Stimulated activated CD4-positive, alpha-beta T cell treated with anti-CD3 and anti-CD28 coated beads, Interleukin-2, amount 100 ng/mL, for 4 hours (primary cell): ENCODE measurements around the gene FGL2.
A peak's percentile ranks its signal among the peaks of the same experiment; 100 is the strongest.
"Not testable (repeated sequence)": the region's sequence is repeated elsewhere in the genome, so short reads cannot be mapped to it uniquely, and the experiment has no call there.

ENCODE experiments used
- DNase-seq: peaks from one replicate; pipeline ENCODE4 v3.0.0-alpha.2; 2020; ENCODE audit warnings: low read depth

The FGL2 gene, protein sequence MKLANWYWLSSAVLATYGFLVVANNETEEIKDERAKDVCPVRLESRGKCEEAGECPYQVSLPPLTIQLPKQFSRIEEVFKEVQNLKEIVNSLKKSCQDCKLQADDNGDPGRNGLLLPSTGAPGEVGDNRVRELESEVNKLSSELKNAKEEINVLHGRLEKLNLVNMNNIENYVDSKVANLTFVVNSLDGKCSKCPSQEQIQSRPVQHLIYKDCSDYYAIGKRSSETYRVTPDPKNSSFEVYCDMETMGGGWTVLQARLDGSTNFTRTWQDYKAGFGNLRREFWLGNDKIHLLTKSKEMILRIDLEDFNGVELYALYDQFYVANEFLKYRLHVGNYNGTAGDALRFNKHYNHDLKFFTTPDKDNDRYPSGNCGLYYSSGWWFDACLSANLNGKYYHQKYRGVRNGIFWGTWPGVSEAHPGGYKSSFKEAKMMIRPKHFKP

DNA sequence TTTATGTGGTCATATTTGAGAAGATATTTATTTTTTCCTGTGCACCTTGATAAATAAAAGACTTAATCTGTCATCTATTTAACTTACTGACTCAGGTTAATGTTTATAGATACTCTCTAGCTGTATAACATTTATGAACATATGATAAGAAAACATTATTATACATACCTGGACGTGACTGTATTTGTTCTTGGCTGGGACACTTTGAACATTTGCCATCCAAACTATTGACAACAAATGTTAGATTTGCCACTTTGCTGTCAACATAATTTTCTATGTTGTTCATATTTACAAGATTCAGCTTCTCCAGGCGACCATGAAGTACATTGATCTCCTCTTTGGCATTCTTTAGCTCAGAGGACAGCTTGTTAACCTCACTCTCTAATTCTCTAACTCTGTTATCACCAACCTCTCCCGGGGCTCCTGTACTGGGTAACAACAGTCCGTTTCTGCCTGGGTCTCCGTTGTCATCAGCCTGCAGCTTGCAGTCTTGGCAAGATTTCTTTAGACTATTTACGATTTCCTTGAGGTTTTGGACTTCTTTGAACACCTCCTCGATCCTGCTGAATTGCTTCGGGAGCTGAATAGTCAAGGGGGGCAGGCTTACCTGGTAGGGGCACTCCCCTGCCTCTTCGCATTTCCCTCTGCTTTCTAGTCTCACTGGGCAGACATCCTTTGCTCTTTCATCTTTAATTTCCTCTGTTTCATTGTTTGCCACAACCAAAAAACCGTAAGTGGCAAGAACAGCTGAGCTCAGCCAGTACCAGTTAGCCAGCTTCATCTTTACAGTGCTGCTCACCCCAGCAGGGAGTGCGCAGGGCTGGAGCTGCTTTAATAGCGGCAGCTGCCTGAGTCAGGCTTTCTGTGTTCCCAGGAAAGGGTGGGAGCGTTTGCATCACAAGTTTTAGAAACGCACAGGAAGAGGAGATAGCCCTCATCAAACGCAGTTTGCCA is at the start of gene FGL2:
TSS of gene FGL2 (minus strand) at position 807 of the 954 bp plus-strand sequence. CDS start at position 781, 26 bp downstream.
- DNase-seq = peak; percentile 18

DNA sequence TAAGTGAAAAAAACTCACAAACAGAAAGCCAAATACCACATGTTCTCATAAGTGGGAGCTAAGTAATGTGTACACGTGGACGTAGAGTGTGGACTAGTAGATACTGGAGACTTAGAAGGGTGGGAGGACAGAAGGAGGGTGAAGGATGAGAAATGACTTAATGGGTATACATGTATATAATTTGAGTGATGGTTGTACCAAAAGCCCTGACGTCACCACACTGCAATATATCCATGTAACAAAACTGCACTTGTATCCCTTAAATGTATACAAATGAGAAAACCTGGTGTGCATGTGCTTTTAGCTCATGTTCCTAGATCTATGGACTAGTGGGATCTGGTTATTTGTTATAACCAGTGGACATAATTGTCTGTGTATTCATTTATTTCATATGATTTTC is 48.5 kb upstream of the FGL2 start:
- no peak for DNase-seq

GRCh38 chr7:77247206-77247850 is 47.7 kb upstream of the FGL2 start:
- DNase-seq = peak; percentile 80

- DNase-seq = no peak
These were observed 46.5 kb upstream of the FGL2 start for GRCh38 chr7:77246026-77246640.

DNA sequence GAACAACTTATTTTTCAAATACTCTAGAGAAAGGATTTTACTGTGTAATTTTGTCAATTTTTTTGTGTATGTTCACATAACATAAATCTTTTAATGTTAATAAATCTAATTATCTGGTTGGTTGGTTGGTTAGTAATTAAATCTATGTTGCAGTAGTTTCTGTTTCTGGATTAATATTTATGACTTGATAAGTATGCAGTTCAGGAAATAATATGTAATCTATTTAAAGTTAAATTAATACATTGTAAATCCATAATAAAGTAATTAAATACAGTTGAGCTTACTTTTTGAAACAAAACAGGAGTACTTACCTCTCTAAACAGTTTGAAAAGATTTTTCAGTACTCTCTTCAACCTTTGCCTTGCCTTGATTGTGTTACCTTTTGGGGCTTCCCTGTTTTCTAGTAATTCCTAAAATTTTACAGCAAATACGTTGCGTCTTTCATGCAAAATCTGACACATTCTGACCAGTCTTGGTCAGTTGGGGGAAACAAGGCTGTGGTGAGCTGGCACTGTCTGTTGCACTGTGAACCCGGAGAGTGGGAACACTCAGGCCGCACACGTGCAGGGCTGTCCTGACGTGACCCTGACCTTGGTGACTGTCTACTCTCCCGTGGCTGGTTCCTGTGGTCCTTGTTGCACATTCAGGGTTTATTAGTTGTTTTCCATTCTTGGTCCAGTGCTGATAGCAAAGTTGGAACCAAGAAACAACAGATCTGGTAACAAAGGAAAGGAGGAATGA is 45.6 kb upstream of the FGL2 start:
- DNase-seq = no peak

- DNase-seq = no peak
These were observed 44.8 kb upstream of the FGL2 start for GRCh38 chr7:77244222-77244934.

DNA sequence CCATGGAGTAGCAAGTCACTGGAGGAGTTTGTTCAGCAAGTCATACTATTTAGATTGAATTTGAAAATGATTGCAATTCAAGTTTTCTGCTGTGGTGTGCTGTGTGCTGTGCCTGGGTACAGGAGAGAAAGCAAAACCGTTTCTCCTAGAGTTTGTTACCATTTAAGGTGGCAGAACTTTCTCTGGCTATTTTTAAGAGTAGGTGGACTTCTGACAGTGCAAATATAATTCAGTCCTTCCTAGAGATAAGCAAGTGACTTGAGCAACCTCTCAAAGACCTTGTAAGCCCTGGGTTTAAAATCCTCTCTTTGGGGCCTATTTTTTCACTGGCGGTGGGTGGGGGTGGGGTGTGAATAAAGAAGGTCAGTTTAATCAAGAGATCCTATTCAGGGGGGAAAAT is 42.9 kb upstream of the FGL2 start:
- no peak for DNase-seq

DNA sequence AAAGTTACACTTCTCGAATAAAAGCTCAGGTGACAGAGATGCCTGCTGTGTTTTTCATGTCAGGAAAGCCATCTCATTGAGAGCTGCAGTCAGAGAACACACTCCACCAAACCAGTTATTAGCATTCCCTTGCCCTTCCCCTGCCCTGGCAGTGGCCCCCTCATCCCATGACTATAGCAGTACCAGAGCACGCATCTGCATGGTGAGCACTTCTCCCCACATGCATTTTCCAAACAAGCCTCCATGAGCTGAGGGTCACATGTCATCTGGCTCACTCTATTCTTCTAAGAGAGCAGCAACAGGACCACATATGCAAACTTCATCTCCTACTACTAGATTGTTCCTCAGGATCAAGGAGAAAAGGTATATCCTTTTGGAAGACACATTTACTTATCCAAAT is 42.4 kb upstream of the FGL2 start:
- no peak for DNase-seq

- no peak for DNase-seq
These were observed 39.9 kb upstream of the FGL2 start for GRCh38 chr7:77239471-77239870.

DNA sequence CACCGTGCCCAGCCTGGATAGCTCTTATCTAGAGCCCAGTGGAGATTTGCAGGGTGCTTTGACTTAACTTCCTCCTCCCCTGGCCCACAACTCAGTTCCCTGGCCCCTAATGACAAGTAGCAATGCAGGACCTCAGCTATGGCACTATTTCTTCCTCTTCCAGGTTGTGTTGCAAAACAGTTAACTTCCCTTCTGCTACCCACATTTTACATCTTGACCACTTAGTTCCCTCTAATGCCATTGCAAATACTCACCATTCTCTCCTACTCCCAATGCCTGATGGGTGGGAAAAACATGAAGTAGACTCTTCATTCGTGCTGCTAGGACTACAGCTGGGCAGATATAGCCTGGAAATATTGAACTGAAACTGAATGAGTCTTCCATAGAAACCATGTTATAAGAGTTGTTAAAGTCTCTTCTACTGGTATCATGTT is 39.1 kb upstream of the FGL2 start:
- DNase-seq = no peak

GRCh38 chr7:77235276-77235675 is 35.7 kb upstream of the FGL2 start:
- no peak for DNase-seq

DNA sequence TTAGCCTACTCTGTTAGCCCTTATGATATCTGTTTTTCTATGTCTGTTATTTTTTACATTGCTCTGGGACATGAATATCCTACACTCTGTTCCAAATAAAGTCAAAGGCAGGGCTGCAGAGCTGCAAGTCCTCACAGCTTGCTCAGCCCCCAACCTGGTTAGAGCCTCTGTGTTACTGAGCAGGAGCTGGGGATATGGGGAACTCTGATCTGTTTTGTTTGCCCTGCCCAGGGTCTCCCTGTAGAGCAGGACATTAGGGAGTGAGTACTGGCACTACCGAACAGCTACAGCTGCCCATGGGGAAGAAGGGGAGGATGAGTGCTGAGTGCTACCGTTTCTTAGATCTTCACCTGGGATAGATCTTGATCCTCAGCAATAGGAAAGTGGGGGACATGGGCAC is 32.8 kb upstream of the FGL2 start:
- DNase-seq = no peak

DNA sequence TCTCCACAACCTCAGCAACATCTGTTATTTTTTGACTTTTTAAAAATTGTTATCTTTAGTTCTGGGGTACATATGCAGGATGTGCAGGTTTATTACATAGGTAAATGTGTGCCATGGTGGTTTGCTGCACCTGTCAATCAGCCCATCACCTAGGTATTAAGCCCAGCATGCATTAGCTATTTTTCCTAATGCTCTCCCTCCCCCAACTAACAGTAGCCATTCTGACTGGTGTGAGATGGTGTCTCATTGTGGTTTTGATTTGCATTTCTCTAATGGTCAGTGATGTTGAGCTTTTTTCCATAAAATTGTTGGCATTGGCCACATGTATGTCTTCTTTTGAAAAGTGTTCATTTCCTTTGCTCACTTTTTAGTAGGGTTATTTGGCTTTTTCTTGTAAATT is 29.2 kb upstream of the FGL2 start:
- not testable (repeated sequence) for DNase-seq

DNA sequence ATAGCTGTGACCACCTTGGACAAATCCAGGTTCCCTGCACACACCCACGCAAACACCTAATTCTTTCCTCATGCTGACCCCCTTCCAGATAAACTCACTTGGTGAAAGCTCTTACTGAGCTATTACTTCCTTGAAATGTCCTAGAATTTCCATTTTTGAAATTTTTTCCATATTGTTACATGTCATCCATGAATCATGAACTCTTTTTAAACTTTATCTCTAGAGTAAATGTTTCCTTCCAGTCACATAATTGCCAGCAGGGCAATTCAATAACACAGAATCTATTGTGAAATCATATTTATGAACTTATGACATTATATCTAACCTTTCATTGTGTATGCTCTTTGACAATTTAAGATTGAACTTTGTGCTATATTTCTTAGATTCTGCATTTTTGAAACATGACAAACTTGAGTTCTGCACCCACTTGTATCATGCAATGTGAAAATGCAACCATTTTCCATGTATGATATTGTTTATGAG is 26.8 kb upstream of the FGL2 start:
- DNase-seq = no peak

GRCh38 chr7:77223261-77223660 is 23.6 kb upstream of the FGL2 start:
- no peak for DNase-seq

DNA sequence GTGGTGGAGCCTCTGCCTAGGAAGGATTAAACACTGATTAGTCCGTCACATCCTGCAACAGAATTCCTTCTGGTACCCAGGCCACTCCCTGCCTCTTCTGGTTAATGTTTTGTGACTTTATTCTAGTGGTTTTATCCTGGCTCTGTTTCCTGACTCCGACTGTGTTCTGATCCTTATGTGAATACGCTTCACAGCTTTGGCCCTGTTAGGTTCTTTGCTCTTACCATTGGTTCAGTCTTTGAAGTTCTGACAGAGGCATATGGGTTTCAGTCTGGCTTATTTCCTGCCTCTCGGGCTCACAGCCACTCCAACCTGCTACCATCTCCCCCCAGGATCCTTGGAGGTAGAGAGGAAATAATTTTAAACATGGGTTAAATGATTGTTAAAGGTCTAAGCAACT is 23.2 kb upstream of the FGL2 start:
- no peak for DNase-seq

DNA sequence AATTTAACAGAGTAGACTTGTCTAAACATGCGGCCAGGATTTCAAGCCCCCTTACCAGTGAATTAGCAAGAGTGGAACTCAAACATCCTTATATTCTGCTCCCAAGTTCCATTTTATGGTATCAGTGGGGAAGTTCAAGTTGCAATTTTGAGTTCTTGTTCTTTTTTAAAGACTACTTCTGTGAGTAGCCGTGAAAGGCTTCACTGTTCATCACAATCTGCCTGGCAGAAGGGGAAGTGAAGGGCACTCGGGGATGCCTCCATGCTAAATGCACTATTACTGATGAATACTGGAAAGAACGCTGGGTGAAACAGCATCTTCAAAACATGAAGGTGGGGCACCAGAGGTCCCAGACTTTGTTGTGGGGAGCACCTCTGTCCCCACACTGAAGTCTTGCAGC is 22.4 kb upstream of the FGL2 start:
- no peak for DNase-seq

DNA sequence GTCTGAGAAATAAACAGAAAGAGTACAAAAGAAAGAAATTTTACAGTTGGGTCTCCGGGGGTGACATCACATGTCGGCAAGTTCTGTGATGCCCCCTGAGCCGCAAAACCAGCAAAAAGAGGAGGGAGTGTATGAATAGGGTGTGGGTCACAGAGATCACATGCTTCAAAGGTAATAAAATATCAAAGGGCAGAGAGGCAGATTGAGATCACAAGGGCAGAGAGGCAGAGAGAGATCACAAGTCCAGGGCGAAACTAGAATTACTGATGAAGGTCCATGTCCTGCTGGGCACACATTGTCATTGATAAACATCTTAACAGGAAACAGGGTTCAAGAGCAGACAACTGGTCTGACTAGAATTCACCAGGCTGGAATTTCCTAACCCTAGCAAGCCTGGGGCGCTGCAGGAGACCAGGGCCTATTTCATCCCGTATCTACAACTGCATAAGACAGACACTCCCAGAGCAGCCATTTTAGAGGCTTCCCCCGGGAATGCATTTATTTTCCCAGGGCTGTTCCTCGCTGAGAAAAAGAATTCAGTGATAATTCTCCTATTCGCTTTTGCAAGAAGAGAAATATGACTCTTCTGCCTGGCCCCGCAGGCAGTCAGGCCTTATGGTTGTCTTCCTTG is 20.2 kb upstream of the FGL2 start:
- not testable (repeated sequence) for DNase-seq

DNA sequence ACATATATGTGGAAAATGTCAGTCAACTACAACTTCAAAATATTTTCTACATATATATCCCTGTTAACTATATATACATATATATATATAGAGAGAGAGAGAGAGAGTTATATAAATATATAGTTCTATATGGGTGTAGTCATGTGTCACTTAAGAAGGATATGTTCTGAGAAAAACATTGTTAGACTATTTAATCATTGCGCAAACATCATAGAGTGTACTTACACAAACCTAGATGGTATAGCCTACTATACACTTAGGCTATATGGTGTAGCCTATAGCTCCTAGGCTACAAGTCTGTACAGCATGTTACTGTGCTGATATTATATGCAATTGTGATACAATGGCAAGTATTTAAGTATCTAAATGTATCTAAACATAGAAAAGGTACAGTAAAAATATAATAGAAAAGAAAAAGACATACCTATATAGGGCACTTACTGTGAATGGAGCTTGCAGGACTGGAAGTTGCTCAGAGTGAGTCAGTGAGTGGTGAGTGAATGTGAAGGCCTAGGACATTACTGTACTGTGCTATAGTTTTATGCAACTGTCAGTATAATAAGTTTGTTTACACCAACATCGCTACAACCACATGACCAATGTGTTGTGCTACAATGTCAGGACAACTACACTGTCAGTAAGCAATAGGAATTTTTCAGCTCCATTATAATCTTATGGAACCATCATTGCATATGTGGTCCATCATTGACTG is 18.0 kb upstream of the FGL2 start:
- no peak for DNase-seq
